D721Med (cell line): ENCODE results near the gene MAPRE2.

ENCODE experiments used
- DNase-seq: peaks from one replicate; pipeline ENCODE4 v3.0.0; 2011; ENCODE audit warnings: low spot score; ENCODE audit not compliant: insufficient read length
- FAIRE-seq: peaks from 2 replicates; lab custom pipeline; 2011; peaks lifted over from hg19 to GRCh38; lab: Jason Lieb, UNC
- CTCF ChIP-seq: IDR thresholded peaks from 2 replicates; pipeline ENCODE4 v1.5.1; 2012; ENCODE audit warnings: mild to moderate bottlenecking, control low read depth; ENCODE audit not compliant: insufficient read depth; ENCODE audit errors: missing control alignments

Gene MAPRE2

DNA sequence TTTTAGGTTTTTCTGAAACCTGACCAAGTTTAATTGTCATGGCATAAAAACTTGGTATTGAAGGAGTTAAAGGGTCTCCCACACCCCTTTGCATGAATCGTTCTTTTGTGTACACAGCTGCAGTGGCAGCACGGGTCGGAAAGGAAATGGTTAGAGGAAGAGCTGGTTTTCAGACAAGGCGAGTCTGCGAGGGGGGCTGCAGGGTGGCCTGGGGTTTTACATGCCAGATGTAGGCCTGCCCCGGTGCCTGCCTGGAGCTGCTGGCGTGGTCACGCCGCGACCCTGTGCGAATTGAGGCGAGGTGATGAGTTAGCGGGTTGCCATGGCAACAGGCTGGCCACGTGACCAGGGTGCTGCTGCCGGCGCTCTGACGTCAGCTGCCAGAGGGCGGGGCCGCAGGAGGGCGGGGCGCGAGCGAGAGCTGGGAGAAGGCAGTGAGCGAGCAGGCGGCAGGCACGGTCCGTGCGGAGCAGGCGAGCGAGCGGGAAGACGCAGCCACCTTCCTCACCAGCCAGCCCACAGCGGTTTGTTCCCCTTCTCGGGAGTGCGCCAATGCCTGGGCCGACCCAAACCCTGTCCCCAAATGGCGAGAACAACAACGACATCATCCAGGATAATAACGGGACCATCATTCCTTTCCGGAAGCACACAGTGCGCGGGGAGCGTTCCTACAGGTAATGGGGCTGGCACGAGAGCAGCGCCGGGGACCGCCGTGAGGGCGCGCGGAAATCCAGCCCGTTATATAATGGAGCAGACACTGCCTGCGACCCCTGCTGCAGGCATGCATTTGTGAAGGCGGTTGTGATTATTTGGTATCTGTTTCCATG lies at the start of gene MAPRE2:
TSS of gene MAPRE2 (plus strand) at position 426 of the 827 bp plus-strand sequence. CDS start at position 553, 127 bp downstream.
- TF ChIP-seq CTCF, result no peak
- FAIRE-seq (no peak), DNase-seq (peak; percentile 91)

GRCh38 chr18:34991561-34991960 lies 49.7 kb upstream of the MAPRE2 start:
- FAIRE-seq (no peak), DNase-seq (no peak)
- no peak for TF ChIP-seq CTCF

- FAIRE-seq, result no peak
- no peak for TF ChIP-seq CTCF
- no peak for DNase-seq
These were observed 47.9 kb upstream of the MAPRE2 start for GRCh38 chr18:34993289-34993688.

DNA sequence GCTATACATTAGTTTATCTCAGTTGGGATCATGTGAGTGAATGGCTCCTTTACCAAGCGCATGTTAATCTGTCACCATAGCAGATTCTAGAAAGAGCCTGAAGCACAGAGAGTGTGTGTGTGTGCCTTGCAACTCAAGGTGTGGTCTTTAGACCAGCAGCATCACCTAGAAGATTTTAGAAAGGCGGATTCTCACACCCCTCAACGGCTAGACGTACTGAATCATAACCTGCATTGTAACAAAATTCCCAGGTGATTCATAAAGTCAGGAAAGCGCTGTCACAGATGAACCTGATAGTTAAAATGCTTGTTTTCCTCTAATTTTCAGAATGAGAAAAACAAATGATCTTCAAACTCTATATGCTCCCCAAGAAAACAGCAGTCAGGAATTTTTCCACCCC lies 45.5 kb upstream of the MAPRE2 start:
- no peak for TF ChIP-seq CTCF
- FAIRE-seq, result no peak
- DNase-seq, result no peak

GRCh38 chr18:34998661-34999060 lies 42.6 kb upstream of the MAPRE2 start:
- DNase-seq, result no peak
- FAIRE-seq, result no peak
- no peak for TF ChIP-seq CTCF

- FAIRE-seq, result no peak
- no peak for TF ChIP-seq CTCF
- no peak for DNase-seq
These were observed 41.4 kb upstream of the MAPRE2 start for GRCh38 chr18:34999756-35000289.

GRCh38 chr18:35000457-35000856 lies 40.8 kb upstream of the MAPRE2 start:
- FAIRE-seq (no peak), DNase-seq (no peak)
- TF ChIP-seq CTCF, result no peak
